SHP77 (cell line): ENCODE data around the gene DNAH17.
"Not testable (repeated sequence)": the region's sequence is repeated elsewhere in the genome, so short reads cannot be mapped to it uniquely, and the experiment has no call there.

Experiments used
- DNase-seq, 2 experiments: peaks; one replicate each; lab custom pipeline; 2025; lab: John Stamatoyannopoulos, UW

The DNAH17 gene

GRCh38 chr17:78523934-78524655 is 53.1 kb downstream of the DNAH17 start:
- DNase-seq, result no peak

- no peak for DNase-seq
Measured at GRCh38 chr17:78522031-78522809, 55.0 kb downstream of the DNAH17 start.

GRCh38 chr17:78517421-78517820 is 59.8 kb downstream of the DNAH17 start:
- no peak for DNase-seq

- DNase-seq, result no peak
Measured at GRCh38 chr17:78515480-78515879, 61.7 kb downstream of the DNAH17 start.

GRCh38 chr17:78514521-78514920 is 62.7 kb downstream of the DNAH17 start:
- DNase-seq, result no peak

- no peak for DNase-seq
Measured at GRCh38 chr17:78512976-78513375, 64.2 kb downstream of the DNAH17 start.

- no peak for DNase-seq
Measured at GRCh38 chr17:78510141-78511075, 66.8 kb downstream of the DNAH17 start.

GRCh38 chr17:78507526-78507925 is 69.7 kb downstream of the DNAH17 start:
- no peak for DNase-seq

- DNase-seq, result no peak
Measured at GRCh38 chr17:78506454-78507309, 70.5 kb downstream of the DNAH17 start.

GRCh38 chr17:78504156-78504925 is 72.9 kb downstream of the DNAH17 start:
- no peak for DNase-seq

- not testable (repeated sequence) for DNase-seq
Measured at GRCh38 chr17:78503388-78503787, 73.8 kb downstream of the DNAH17 start.

- DNase-seq, result no peak
Measured at GRCh38 chr17:78502611-78503148, 74.5 kb downstream of the DNAH17 start.

GRCh38 chr17:78501241-78502036 is 75.8 kb downstream of the DNAH17 start:
- no peak for DNase-seq

GRCh38 chr17:78500806-78501205 is 76.4 kb downstream of the DNAH17 start:
- DNase-seq, result no peak

- no peak for DNase-seq
Measured at GRCh38 chr17:78499715-78500540, 77.3 kb downstream of the DNAH17 start.

GRCh38 chr17:78498848-78499247 is 78.3 kb downstream of the DNAH17 start:
- DNase-seq, result no peak

GRCh38 chr17:78497115-78497540 is 80.1 kb downstream of the DNAH17 start:
- peak; percentile 88 to 91 for DNase-seq

GRCh38 chr17:78496311-78496710 is 80.9 kb downstream of the DNAH17 start:
- DNase-seq, result no peak
